Measurements from ENCODE around the gene KDM4B.

The KDM4B gene

DNA sequence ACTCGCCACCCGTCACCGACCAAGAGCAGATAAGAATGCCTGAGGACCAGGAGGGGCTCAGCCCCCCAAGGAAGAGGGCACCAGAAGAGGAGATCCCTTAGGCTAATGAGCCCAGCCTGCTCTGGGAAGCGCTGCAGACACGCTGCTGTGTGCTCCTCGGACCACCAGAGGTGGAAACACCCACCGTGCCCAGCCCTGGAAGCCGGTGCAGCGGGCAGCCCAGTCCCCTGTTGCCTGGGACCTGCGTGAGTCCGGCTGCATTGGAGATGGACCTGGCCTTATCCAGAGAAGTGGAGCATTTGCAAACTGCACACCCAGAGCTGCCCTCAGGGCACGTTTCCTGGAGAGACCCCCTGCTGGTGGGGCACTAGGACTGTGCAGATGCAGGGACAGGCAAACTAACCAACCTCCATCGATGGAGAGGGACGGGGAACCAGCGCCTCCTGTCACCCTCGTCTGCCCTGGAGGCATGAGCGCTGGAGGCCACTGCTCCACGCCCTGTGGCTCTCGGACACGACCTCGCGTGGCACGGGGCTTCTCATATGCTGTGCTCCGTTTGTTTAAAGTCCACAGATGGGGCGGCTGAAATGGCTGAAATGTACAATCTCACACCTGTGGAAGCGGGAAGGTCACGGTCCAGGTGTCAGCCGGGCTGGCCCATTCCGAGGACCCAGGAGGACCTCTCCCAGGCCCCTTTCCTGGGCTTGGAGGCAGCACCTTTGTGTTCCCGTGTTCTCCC, 153.9 kb downstream of the KDM4B start:
- in situ Hi-C loops (cut with MboI; ENCODE audit: low pct_unique_long_range_greater_than_20kb, low sequenced_read_pairs) = no loop called here
- DNase-seq = no peak

DNA sequence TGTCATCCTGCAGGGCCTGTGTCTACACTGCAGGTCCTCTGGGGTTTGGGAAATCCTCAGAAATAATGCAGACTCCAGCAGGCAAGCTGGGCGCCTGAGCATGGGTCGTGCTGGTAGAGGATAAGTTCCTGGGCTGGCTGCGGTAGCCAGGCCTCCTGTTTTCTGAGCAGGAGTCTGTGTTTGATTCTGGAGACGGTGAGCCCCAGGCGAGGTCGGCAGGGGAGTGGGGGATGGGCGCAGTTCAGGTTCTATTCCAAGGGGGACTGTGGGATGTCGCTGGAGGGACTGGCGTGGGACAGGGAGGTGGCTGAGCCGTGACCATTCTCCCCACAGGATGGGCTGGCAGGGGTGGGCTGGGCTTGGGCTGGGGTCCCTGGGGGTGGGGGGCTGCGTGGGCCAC, 154.7 kb downstream of the KDM4B start:
- in situ Hi-C loops (cut with MboI; ENCODE audit: low pct_unique_long_range_greater_than_20kb, low sequenced_read_pairs) = no loop called here
- no peak for DNase-seq

DNA sequence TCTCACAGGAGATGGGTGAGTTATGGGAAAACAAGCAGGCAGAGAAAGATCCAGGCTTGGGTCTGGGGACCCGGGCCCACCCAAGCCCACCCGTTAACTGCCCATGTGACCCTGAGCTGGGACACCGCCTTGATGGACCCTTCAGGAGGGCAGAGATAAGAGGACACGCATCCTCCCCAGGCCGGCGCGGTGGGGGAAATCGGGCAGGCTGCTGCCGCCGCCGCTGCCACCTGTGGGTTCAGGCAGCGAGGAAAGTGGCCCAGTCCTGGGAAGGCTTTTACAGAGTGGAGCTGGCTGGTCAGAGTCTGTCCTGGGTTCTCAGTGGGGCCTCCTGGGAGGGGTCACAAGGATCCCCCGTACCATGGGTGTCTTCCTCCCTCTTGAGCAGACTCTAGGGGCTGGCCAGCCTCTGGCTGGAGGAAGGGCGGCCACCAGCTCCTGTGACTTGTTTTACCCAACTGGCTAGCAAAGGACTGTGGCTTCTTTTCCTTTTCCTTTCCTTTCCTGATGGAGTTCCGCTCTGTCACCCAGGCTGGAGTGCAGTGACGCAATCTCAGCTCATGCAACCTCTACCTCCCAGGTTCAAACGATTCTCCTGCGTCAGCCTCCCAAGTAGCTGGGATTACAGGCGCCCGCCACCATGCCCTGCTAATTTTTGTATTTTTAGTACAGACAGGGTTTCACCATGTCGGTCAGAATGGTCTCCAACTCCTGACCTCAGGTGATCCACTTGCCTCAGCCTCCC, 155.4 kb downstream of the KDM4B start:
- DNase-seq = no peak
- in situ Hi-C loops (cut with MboI; ENCODE audit: low pct_unique_long_range_greater_than_20kb, low sequenced_read_pairs) = no loop called here

DNA sequence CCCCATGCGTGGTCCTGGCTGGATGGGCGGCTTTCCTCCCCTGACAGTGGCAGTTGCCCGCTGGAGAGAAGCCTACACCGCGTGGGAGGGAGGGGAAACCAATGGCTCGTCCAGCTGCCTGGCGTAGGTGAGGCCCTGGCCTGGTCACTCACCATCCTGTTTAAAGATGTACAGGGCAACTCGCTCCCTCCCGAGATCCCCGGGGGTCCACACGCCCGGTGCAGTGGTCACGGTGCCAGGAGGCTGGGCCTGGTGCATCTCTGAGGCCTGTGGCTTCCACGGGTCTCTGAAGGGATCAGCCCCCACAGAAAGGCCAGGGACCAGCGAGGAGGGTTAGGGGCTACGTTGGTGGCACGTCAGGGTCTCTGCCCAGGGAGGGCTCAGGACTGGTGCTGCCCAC, 156.5 kb downstream of the KDM4B start:
- in situ Hi-C loops (cut with MboI; ENCODE audit: low pct_unique_long_range_greater_than_20kb, low sequenced_read_pairs) = no loop called here
- no peak for DNase-seq

DNA sequence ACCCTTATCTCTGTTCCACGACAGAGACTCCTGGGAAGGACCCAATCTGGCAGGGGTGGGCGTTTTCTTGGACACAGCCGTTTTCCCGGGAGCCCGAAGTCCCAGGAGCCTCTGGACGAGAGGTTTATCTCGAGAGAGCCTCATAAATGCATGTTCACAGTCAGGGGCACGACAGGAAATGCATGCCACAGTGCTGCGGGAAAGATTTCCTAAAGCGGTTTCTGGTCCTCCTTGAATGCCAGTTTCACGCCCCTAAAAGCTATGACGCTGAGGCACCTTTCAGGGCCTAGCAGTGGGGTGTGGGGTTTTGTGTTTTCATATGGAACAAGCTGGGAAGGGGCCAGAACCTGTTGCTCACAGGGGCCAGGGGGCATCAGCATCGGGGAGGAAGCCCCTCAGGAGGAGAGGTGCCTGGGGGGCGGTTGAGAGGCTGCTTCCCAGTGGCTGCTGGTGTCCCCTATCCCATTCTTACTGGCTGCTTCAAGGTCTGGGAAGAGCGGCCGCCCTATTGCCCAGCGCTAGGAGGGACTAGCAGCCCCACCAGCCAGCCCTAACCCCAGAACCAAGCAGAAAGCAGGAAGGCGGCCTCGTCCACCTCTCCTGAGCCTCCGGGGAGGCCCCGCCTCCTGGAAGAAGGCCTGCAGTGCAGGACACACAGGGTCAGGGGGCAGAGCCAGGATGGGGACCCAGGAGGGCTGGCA, 157.0 kb downstream of the KDM4B start:
- in situ Hi-C loops (cut with MboI; ENCODE audit: low pct_unique_long_range_greater_than_20kb, low sequenced_read_pairs) = no loop called here
- DNase-seq = no peak

DNA sequence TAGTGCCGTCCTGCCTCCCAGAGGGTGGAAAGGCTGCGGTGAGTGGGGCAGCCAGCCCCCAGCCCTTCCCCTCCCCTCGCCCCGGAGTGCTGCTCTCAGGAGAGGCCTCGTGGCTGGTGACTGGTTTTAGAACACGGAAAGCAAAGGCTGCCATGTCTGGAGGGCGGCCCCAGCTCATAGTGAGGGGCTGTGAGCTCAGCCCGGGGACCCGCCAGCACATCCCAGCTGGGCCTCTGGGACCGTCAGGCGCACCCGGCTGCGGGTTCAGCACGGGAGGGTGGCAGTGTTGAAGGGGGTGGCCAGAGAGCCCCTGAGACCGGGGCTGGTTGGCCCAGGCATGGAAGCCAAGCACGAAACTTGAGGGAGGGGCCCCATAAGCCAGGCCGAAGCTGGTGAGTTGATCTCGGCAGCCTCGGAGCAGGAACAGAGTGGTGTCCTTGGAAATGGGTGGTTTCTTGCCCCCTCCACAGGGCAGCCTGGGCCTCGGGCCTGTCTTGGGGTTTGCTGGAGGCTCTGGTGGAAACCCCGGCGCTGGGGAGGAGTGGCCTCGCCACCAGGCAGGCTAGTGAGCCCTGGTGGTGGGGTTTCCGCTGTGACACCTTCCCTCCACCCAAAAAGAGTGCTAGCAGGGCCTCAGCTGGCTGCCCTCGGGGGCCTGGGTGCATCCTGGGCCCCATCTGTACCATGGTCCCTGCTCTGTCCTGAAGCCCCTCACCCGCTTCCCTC, 157.7 kb downstream of the KDM4B start:
- no peak for DNase-seq
- in situ Hi-C loops (cut with MboI; ENCODE audit: low pct_unique_long_range_greater_than_20kb, low sequenced_read_pairs) = no loop called here

DNA sequence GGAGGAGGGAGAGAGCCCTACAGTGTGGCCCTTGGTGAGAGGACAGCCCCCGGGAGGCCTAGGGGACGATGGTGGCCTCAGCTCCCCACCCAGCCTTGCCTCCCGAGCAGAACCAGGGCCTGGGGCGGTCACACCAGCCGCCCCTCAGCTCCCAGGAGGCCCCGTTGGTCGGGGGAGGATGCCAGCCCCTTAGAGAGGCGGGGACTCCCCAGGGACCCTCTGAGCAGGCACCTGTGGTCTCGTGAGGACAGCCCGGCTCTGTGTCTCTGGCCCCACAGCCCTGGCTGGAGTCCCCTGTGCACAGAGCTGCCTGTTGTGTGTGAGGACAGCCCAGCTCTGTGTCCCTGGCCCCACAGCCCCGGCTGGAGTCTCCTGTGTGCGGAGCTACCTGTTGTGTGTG, 158.8 kb downstream of the KDM4B start:
- in situ Hi-C loops (cut with MboI; ENCODE audit: low pct_unique_long_range_greater_than_20kb, low sequenced_read_pairs) = no loop called here
- DNase-seq = no peak

DNA sequence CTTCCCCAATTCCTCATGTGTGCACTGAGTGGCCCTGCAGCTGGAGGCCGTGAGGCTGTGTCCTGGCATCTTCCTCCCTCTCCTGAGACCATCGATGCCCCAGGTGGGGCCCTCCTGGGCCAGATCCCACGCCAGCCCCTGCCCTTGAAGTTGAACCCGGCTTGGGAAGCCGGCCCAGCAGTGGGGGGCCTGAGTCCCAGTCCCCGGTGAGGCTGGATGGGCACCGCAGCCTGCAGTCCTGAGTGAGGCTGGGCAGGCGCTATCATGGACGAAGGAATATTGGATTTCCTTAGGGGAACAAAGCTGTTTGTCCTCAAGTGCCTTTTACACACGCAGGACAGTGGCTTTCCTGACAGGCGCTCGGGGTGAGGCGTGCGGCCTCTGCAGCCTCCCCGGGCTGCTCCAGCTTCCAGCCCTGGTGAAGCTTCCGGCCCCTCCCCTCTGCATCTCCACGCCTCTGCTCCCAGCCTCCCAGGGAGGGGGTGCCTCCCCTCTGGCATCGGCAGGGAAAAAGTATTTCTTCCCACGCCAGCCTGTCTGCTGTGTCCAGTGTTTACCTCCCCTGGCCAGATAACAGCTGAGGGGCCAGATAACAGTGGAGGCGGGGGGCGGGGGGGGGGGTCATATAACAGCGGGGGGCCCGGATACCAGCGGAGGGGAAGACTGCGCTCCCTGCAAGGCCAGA, 159.5 kb downstream of the KDM4B start:
- in situ Hi-C loops (cut with MboI; ENCODE audit: low pct_unique_long_range_greater_than_20kb, low sequenced_read_pairs) = no loop called here

DNA sequence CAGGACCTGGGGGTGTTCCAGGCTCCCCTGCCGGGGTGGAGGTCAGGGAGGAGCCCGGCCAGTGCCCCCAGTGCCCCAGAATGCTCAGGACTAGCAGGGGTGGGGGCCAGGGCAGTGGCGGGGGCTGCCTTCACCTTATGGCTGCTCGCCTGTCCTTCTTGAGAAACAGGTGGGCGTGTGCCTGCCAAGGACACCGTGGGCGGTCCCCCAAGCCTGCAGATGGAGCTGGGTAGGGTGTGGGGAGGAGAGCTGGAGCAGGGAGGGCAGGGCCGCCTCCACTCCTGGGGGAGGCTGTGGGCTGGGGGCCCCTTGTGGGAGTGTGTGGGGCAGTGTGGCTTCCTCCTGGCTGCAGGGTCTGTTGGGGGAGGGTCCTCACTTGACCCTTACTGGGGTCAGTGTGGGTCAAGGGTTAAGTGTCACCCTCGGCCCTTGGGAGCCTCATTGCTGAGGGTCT, 160.1 kb downstream of the KDM4B start:
- no peak for DNase-seq
- in situ Hi-C loops (cut with MboI; ENCODE audit: low pct_unique_long_range_greater_than_20kb, low sequenced_read_pairs) = no loop called here

More for the DNA sequence above, 159.5 kb downstream of the KDM4B start:
- DNase-seq = no peak

DNA sequence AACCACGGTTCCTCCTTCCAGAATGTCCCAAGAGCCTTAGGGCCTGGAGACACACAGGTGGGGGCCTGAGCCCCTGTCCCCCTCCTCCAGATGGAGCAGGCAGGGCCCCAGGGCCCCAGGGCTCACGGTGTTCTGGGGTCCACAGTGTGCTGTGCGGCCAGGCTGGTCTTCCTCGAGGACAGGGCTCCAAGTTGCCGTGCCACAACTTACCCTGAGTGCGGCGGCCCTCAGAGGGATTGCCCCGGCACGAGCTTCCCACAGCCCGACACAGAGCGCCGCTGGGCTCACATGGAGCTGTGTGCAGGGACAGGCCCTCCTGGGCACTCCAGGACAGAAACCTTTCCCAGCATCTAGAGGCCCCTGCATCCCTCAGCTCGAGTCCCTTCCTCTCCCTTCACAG, 160.8 kb downstream of the KDM4B start:
- in situ Hi-C loops (cut with MboI; ENCODE audit: low pct_unique_long_range_greater_than_20kb, low sequenced_read_pairs) = no loop called here
- no peak for DNase-seq

DNA sequence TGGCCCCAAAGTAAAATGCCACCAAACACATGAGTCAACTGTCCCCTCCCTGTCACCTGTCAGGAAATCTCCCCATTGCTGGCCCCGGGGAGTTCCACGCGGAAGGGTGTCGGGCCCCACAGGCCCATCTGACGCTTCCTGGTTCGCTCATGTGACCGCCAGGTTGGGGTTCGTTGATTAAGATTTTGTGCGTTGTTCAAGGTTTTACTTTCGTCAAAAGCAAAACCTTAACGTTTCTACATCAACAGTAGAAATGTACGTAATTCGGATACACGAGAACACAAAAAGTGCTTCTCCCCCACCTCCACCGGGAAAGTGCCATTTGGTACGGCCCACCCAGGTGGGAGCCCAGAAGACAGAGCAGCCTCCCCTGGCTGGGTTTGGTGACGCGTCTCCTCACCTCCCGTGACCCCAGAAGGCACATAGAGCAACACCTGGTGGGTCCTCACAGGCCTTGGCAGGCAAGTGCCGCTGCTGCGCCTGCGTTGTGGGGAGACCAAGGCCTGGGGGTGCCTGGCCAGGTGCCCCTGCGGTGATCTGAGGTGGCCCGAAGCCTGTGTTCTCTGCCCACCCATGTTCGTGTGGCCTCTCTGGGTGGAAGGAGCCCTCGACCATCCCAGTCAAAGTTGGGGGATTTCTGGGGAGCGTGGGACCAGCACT, 161.6 kb downstream of the KDM4B start:
- in situ Hi-C loops (cut with MboI; ENCODE audit: low pct_unique_long_range_greater_than_20kb, low sequenced_read_pairs) = no loop called here
- no peak for DNase-seq

DNA sequence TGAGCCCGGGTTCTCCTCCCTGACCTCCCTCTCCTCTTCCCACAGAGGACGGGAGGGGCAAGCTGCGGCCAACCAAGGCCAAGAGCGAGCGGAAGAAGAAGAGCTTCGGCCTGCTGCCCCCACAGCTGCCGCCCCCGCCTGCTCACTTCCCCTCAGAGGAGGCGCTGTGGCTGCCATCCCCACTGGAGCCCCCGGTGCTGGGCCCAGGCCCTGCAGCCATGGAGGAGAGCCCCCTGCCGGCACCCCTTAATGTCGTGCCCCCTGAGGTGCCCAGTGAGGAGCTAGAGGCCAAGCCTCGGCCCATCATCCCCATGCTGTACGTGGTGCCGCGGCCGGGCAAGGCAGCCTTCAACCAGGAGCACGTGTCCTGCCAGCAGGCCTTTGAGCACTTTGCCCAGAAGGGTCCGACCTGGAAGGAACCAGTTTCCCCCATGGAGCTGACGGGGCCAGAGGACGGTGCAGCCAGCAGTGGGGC, 162.2 kb downstream of the KDM4B start:
- DNase-seq = no peak
- in situ Hi-C loops (cut with MboI; ENCODE audit: low pct_unique_long_range_greater_than_20kb, low sequenced_read_pairs) = no loop called here

DNA sequence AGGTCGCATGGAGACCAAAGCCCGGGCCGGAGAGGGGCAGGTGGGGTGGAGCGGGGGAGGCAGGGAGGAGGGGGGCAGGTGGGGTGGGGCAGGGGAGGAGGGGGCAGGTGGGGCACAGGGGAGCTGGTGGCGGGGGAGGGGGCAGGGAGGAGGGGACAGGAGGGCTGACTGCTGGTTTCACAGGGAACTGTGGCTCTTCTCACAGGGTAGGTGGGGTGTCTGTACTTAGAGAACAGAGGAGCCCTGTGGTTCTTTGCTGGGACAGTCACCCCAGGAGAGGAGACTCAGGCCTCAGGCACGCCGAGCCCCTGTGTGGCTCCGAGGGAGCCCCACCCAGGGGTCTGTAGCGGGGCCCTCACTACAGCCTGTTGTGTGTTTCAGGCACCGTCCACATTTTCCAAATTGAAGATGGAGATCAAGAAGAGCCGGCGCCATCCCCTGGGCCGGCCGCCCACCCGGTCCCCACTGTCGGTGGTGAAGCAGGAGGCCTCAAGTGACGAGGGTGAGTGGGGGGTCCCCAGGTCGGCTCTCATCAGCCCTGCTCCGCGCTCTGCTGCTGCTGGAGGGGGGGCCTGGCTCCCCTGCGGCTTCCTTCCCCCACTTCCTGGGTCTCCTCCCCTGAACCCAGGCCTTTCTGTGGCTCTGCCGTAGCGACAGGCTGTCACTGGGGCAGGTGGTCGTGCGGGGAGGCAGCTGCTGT, 162.7 kb downstream of the KDM4B start:
- DNase-seq = no peak
- in situ Hi-C loops (cut with MboI; ENCODE audit: low pct_unique_long_range_greater_than_20kb, low sequenced_read_pairs) = no loop called here

DNA sequence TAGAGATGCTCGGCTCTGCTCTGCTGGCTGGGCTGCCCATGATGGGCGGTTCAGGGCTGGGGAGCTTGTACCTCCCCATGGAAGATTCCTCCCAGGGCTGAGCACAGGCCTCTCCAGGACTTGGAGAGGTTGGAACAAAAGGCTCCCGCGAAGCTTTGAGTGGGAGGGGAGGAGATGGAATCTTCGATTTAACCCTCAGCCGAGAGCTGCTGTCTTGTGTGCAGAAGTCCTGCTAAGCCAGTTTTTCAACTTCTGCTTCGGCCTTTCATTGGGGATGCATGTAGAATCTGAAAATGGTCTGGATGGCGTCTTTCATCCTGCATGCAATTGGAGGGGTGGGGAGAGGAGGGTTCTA, 163.3 kb downstream of the KDM4B start:
- DNase-seq = no peak
- in situ Hi-C loops (cut with MboI; ENCODE audit: low pct_unique_long_range_greater_than_20kb, low sequenced_read_pairs) = no loop called here

DNA sequence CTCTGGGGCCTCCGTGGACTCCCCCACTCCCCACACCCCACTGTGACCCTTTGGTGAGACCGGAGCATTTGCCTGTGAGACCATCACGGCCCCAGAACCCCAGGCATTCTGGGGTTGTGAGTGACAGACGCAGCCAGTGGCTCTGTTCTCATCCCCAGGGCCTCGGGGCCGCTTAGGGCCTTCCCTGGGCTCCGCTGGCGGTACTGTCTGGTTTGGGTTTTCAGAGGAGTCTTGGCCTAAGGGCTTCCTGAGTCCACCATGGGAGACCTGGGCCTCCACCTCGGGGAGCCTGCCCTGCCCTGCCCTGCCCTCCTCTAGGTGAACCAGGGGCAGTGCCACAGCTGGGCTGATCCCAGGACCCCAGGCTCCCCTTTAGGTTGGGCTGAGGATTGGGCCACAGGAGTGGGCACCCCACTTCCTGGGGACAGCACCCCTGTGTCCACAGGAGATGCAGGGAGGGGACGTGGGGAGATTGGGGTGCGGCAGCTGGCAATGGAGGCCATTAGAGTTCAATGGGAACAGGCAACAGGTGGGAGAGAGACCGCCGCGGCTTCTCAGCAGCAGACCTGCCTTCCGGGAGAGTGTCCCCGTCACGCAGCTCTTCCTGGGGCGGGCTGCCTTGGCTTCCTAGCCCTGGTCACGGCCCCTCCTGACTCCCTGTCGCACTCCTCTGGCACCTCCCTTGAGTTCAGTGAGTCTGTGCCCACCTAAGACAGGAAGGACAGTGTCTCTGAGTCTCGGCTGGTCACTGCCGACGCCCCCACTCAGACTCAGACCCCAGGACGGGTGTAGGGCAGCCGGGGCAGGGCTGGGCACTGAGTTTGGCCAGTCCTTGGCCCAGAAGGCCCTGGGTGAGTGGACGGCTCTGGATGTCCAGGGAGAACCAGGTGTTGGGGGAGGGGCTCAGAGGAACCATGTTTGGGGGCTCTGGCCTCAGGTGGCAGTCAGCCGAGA, 164.1 kb downstream of the KDM4B start:
- no peak for DNase-seq
- in situ Hi-C loops (cut with MboI; ENCODE audit: low pct_unique_long_range_greater_than_20kb, low sequenced_read_pairs) = no loop called here

DNA sequence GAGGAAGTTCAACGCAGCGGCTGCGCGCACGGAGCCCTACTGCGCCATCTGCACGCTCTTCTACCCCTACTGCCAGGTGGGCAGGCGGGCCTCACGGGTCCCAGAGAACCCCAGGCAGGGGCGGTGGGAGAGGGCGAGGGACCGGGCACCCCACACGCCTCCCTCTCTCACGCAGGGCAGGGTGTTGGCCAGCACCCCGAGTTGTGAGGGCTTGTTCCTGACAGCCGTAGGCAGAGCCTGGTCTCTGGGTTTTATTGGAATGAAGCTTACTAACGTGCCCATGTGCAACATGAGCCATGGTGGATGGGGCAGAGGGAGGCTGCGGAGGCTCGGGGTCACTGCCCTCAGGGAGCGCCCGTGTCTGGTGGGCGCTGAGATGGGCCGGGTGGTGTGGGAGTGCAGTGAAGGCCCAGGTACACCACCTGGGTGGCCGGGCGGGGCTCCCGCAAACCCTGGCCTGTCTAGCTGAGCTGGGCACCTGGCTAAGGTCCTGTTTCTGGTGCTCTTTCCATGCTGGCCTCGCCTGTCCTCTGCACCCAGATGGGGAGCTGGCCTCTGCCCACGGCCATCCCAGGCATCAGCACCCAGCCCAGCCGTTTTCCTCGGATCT, 165.2 kb downstream of the KDM4B start:
- DNase-seq = no peak
- in situ Hi-C loops (cut with MboI; ENCODE audit: low pct_unique_long_range_greater_than_20kb, low sequenced_read_pairs) = no loop called here

DNA sequence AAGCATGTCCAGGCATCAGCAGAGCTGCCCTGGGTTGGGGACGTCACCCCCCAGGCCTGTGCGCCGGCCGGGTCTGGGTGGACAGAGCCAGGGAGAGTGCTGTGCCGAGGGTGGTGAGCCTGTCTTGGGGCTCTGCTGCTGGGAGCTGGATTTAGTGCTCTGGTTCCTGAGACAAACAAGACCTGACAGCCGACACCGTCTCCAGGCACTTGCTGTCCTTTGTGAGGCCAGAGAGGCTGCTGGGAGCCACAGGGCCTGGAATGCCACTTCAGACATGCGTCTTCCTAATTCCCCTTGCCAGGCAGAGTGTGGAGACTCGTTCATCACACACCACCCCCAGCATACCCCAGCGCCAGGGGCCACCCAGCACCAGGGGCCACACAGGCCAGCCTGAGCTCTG, 165.8 kb downstream of the KDM4B start:
- in situ Hi-C loops (cut with MboI; ENCODE audit: low pct_unique_long_range_greater_than_20kb, low sequenced_read_pairs) = no loop called here
- DNase-seq = no peak
